IPS-NIHi7 (cell line): Measurements from ENCODE around the gene FCGBP.
A peak's percentile ranks its signal among the peaks of the same experiment; 100 is the strongest.
"Not testable (repeated sequence)": the region's sequence is repeated elsewhere in the genome, so short reads cannot be mapped to it uniquely, and the experiment has no call there.

Source experiments
- DNase-seq: peaks from one replicate; pipeline ENCODE4 v3.0.0; 2012; ENCODE audit warnings: mixed read lengths; ENCODE audit errors: extremely low spot score

Gene FCGBP

DNA sequence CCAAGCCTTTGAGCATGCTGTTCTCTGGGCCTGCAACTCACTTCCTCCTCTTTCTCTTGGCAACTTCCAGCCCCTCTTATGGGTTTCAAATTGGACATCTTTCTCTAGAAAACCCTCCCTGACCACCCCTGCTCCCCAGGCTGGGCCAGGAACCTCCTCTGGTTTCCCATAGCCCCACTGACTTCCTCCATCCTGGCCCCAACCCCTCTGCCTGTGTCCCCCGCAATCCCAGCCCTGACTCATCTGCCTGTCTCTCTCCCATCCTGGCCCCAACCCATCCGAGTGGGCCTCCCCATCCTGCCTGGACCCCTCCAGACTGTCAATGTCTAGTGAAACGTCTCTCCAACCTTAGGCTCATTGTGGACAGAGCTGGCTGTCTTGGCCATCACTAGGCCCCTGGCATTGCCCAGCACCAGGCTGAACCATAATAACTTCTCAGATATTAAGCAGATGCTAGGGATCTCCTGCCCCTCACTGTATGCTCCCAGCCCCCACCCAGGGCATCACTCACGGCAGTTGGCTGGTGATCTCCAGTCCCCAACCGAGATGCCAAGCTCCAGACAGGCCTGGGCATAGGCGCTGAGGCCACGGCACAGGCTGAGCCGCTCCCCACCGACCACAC is 16.8 kb downstream of the FCGBP start:
- no peak for DNase-seq

- peak; percentile 39 for DNase-seq
These were observed 17.5 kb downstream of the FCGBP start for GRCh38 chr19:39916851-39917396.

DNA sequence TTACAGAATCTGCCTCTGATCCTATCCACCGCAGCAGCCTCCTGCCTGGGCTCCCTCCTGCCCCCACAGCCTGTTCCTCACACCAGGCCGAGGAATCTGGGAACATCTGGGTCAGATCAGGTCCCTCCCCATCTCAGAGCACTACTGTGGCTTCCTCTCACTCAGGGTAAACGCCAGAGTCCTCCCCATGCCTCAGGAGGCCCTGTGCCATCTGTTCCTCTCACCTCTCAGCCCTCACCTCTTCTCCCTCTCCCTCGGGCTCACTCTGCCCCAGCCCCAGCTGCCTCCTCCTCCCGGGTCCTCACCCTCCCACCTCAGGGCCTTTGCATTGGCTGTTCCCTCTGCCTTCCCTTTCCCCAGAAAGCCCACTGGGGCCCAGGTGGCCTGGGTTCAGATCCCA is 18.2 kb downstream of the FCGBP start:
- peak; percentile 6 for DNase-seq

GRCh38 chr19:39915848-39916215 is 18.6 kb downstream of the FCGBP start:
- DNase-seq, result no peak

DNA sequence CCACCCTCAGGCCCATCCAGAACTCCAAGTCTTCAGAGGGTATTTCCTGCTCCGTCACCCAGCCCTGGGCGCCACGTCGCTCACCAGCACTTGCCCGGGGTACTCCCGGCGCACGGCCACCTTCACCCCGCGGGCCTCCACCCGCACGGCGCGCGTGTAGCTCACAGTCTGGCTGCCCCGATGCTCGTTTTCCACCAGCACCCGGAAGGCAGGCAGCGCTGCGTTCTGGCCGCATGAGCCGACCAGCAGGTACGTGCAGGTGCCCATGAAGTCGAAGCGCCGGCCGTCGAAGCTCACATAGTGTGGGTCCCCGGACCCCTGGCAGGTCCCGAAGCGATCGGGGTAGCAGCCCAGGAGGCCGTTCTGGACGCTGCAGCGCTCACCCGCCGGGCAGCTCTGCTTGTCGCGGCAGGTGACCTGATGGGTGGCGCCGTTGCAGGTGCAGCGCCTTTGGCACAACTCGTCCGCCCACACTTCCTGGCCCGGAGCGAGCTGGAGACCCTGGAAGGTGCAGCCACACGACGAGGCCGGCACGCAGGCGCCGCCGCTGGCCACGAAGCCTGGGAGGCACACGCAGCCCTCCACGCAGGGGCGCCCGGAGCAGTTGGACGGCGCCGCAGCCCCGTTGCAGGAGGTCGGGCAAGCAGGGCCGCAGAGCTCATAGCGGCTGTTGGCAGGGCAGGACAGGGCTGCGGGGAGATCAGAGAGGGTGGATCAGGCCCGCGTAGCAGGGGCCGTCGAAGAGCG is 19.2 kb downstream of the FCGBP start:
- peak; percentile 10 for DNase-seq

DNA sequence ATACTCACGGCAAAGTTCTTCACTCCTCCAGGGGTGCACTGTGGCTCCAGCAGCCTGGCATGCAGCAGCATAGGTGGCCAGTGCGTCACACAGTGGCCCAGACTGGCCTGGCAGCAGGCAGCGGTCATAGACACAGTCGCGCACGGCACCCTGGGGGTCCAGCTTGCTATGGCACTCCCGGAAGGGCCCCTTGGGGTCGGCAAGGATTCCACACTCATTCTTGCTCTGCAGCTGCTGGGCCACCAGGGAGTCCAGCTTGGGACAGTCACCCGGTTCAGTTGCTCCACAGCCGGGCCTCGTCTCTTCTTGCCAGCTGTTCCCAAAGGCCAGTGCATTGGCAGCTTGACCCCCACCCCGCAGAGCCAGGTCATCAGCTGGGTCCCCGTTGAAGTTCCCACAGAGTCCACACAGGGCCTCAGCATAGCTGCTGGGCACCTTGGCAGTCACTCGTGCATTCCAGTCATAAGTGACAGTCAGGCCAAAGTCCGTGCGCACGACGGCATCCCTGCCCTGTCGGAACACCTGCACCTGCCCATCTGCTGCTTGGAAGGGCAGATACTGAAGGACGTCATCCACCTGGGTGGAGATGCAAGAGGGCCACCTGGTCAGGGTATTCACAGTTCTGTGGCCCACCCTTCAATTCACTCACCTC is 20.6 kb downstream of the FCGBP start:
- DNase-seq, result no peak

DNA sequence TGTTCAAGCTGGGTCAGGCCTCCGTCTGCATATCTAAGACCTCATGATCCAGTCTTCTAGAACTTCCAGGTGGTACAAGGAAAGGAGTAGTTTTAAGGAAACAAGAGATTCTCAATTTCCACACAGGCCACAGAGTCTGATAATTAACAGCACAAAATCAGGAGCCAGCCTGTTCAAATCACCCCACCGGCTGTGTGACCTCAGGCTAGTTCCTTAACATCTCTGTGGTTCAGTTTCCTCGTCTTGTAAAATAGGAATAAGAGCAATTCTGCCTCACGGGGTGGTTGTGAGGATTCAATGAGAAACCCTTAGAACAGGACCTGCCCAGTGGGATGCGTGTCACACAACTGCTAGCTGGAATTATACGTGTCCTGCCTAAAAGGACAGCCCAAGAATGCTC is 25.6 kb downstream of the FCGBP start:
- DNase-seq, result no peak

- no peak for DNase-seq
These were observed 27.4 kb downstream of the FCGBP start for GRCh38 chr19:39906820-39907611.

DNA sequence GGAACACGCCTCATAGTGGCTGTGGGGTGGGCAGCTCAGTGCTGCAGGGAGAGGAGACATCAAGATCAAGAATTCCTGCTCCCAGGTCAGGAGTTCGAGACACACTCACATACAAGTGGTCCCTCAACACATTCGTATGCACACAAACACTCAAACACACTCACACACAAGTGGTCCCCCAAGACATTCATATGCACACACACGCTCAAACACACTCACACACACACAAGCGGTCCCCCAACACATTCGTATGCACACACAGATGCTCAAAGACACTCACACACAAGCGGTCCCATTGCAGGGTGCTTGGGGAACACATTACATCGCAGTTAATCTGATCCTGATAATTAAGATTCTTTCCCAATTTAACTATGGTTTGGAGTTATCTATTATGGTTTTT is 28.2 kb downstream of the FCGBP start:
- DNase-seq, result no peak

DNA sequence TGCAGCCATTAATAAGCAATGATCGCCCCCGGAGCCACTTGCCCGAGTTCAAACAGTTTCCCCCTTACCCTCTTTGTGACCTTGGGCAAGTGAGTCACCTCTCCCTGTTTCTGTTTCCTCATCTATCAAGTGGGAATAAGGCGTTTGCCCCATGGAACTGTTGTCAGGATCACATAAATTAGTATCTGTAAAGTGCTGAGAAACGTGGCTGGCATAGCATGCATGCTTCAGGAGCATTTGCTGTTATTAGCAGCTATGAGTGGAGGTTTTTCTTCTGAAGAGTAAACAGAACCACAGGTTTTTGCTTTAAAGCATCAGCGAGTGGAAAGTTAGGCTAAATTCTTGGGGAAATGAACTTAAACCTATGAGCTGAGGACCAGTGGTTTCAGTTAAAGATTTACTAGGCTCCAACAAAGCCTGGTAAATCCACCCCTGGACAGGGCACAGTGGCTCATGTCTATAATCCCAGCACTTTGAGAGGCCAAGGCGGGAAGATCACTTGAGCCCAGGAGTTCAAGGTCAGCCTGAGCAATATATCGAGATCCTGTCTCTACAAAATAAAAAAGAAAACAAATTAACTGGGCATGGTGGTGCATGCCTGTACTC is 30.8 kb downstream of the FCGBP start:
- DNase-seq, result not testable (repeated sequence)

- not testable (repeated sequence) for DNase-seq
These were observed 32.1 kb downstream of the FCGBP start for GRCh38 chr19:39902326-39902725.

- DNase-seq, result not testable (repeated sequence)
These were observed 32.8 kb downstream of the FCGBP start for GRCh38 chr19:39901681-39902080.

GRCh38 chr19:39898858-39899257 is 35.6 kb downstream of the FCGBP start:
- DNase-seq, result not testable (repeated sequence)

GRCh38 chr19:39897511-39898245 is 36.8 kb downstream of the FCGBP start:
- not testable (repeated sequence) for DNase-seq

DNA sequence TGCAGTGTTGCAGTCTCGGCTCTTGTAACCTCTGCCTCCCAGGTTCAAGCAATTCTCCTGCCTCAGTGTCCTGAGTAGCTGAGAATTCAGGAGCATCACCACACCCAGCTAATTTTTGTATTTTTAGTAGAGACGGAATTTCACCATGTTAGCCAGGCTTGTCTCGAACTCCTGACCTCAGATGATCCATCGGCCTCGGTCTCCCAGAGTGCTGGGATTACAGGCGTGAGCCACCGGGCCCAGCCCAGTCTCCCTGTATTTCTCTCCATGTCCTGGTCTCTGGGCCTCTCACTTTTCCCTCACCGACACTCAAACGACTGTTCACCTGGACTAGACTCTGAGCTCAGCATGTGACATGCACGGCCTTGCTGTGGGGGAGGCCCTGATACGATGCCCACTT is 39.3 kb downstream of the FCGBP start:
- DNase-seq, result not testable (repeated sequence)

DNA sequence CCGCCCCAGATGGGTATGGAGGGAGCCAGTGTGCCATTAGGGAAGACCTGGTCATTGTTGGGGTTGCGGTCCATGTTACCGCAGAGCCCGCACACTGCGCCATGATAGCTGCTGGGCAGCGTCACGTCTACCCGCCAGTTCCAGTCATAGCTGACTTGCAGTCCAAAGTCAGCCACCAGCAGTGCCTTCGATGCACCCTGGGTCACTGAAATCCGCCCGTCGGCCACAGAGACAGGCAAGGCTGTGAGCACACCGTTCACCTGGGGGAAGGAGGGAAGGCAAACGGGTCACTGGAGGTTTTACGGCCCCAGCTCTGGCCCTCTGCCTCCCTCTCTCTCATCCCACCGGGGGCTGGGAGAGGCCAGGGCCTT is 40.2 kb downstream of the FCGBP start:
- not testable (repeated sequence) for DNase-seq

DNA sequence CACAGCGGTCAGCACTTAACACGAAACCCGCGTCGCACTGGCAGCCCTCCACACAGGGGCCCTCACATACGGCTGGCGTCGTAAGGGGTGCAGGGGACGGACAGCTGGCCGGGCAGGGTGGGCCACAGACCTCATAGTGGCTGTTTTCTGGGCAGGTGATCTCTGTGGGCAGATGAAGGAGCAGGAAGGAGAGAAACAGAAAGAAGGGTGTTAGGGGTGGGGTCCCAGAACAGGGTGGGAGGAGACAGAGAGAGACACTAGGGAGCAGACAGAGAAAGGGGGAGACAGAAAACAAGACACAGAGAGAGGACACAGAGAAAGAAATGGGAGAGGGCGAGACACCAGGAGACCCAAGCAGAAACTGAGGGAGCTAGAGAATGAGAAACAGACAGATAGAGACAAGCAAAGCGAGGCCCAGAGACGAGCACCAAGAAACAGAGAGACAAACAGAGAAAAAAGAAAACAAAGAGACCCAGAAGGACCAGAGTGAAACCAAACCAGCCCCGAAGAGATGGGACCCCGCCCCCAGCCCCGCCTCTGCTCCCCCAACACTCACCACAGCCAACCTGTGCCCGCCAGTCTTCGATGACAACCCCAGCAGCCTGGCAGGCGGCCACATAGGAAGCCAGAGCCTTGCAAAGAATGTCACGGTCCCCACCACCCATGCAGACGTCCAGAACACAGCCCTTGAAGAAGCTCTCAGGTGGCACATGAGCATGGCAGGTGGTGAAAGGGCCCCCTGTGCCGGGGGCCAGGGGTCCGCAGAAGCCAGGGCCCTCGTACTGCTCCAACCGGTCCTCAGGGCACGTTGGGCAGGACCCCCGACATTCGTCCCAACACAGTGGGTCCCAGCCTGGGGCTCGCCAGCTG is 40.8 kb downstream of the FCGBP start:
- DNase-seq, result not testable (repeated sequence)

DNA sequence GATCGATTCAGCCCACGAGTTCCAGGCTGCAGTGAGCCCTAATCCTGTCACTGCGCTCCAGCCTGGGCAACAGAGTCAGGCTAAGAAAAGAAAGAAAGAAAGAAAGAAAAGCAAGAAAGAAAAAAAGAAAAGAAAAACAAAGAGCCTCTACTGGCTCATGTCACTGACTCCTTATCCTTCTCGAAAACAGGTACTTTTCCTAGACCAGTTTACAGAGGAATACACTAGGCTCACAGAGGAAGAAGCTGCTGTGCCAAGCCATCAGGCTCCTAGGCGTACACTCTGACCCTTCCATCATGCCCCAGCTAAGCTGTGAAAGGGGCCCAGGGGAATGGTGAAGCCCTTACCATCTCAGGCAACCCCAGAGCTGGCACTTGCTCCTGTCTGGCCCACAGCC is 41.9 kb downstream of the FCGBP start:
- DNase-seq, result not testable (repeated sequence)

DNA sequence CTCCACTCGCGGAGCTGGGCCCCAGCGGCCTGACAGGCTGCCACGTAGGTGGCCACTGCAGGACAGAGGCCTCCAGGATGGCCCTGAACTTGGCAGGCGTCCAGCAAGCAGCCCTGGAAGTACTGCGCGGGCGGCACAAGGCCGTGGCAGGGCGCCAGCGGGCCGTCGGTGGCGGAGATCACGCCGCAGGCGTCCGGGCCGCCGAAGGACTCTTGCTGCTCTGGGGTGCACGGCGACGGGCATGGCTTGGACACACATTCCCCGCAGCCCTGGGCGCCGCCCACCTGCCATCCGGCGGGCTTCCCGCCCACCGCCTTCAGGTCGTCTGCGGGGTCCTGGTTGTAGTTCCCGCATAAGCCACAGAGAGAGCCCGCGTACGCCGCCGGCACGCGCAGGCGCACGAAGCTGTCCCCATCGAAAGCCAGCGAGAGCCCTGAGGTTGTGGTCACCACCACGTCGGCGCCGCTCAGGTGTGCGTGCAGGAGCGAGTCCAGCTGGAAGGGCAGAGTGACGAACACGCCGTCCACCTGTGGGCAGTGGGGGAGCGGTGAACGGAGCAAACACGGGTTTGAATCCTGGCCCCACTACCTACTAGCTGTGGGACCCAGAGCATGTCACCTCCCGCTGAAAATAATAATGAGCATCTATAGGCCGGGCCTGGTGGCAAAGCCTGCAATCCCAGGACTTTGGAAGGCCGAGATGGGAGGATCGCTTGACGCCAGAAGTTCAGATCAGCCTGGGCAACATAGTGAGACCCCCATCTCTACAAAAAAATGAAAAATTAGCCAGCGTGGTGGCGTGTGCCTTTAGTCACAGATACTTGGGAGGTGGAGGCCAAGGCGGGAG is 42.6 kb downstream of the FCGBP start:
- DNase-seq, result not testable (repeated sequence)
